Dermis microvascular lymphatic vessel endothelial cell (primary cell): ENCODE measurements around the gene HAUS3. TPM values are rescaled to one million over a fixed set of nuclear protein-coding genes. Genes with fewer than 3 reads are reported as not detected.

ENCODE experiments used
- DNase-seq, 2 donors: peaks; one replicate each; pipeline versions ENCODE4 v3.0.0 to v3.0.0-alpha.2; 2010; ENCODE audit warnings: low read depth in 2 of 2
- total RNA-seq: library from RNA; depleted of rRNA; stranded (reverse); fragments of >200 nt; gene quantifications from 2 replicates; pipeline ENCODE4 v1.2.1, GENCODE V29; 2014

Gene HAUS3
- total RNA-seq = 5.8 and 7.0 TPM in 2 replicates

GRCh38 chr4:2241410-2242353, at the start of gene HAUS3, which contains the start of gene POLN:
Gene HAUS3 (minus strand): TSS chr4:2242121. CDS start chr4:2240946, 1,175 bp downstream.
Gene POLN (minus strand): TSS chr4:2242121. CDS start chr4:2229231, 12,890 bp downstream.
- peak; percentile 94 to 98 for DNase-seq

DNA sequence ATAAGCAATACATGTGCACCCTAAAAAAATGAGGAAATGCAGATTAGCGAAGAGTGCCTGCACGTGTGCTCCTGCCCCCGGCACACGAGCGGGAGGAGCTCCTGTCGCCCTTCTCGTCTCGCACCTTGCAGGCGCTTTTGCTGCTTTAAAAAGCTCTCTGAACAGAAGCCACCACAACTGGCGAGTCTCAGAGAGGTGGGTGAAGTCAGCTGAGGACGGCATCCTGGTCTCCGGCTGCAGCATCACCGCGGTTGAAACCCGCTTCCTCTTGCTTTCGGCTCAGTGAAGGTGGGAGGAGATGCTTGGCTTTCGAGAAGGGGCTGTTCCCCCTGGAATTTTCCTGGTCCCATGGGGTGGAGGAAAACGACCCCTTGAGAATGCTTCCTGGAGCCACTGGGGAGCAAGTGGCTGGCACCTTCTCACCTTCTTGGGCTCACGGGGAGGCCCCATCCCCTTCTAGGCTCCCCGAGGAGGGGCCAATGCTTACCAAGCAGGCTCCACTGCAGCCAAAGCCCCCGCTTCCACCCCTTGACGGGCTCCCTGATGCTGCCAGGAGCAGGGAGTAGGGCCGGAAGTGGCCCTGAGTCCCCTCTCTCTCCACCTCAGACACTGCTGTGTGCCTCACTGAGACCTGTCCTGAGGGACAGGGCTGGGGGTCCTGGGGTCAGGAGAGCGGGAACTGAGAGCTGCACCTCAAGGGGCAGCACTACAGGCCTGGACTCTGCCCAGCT, 49.2 kb upstream of the HAUS3 start:
- DNase-seq = no peak

DNA sequence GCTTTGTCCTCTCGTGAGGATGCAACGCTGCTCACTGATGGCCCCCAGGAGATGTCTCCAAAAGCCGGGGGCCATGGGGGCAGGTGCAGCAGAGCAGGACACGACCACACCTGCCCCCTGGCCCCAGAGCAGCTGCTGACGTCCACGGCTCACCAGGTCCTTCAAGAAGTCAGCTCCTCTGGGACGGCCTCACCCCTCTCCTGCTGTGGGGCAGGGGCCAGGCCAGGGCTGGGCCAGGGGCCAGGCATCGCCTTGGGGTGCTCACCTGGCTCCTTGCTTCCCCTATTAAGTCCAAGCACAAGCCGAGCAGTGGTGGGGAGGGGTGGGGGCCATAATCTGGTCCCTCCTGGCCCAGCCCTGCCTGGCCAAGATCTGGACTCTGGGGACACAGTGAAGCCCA, 48.6 kb upstream of the HAUS3 start:
- no peak for DNase-seq

DNA sequence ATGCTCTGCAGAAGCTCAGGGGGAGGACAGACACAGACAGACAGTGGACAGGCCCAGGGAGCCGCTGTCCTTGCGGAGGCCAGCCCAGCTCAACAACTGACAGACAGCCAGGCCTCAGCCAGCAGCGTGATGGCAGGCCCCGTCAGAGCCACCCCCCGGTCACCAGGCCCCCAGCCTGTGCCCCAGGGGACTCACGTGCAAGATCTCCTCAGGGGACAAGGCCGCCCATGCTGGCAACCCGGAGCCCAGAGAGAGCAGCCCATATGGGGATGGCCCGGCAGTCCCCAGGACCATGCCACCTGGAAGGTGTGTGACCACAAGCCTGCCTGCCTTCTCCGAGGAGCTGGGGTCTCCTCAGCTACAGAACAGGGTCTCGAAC, 48.0 kb upstream of the HAUS3 start:
- DNase-seq = no peak

DNA sequence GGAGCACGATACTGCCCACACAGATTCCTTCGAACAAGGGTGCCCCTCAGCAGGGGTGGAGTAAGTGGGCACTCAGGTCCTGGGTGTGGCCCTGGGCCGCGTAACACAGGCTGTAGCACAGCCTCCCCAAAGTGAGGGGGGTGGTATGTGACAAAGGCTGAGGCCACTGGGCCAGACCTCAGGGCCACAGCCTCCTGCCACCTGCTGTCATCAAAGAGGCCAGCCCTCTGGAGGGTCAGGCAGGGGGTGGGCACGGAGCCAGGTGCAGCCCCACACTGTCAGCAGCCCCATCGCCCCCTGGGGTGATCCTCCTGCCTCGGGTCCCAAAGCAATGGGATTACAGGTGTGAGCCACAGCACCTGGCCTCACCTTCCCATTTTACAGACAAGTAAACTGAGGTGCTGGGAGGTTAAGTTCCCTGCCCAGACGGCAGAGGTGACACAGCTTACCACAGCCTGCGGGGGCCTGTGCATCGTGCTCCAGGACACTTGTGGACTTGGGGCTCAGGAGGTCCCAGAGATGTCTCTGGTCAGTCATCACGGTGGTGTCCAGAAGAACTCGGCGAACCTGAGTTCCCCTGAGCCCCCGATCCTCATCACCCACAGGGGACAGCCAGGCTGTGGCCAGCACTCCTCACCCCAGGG, 47.5 kb upstream of the HAUS3 start:
- no peak for DNase-seq

GRCh38 chr4:2288051-2288541, 46.2 kb upstream of the HAUS3 start:
- no peak for DNase-seq

DNA sequence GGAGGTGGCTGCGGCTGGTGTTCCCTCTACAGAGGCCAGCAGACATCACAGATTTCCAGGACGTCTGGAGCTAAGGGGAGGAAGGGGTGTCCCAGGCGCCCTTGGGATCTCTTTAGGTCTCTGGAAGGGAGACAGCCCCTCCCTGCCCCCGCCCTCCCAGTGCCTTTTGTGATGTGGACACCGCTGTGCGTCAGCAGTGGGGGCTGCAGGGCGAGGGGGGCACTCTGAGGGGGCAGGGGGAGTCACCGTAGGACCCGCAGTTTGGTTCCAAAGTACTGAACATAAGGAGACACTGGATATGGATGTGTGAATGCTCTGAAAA, 45.6 kb upstream of the HAUS3 start:
- DNase-seq = no peak

GRCh38 chr4:2286904-2287593, 45.1 kb upstream of the HAUS3 start:
- no peak for DNase-seq

DNA sequence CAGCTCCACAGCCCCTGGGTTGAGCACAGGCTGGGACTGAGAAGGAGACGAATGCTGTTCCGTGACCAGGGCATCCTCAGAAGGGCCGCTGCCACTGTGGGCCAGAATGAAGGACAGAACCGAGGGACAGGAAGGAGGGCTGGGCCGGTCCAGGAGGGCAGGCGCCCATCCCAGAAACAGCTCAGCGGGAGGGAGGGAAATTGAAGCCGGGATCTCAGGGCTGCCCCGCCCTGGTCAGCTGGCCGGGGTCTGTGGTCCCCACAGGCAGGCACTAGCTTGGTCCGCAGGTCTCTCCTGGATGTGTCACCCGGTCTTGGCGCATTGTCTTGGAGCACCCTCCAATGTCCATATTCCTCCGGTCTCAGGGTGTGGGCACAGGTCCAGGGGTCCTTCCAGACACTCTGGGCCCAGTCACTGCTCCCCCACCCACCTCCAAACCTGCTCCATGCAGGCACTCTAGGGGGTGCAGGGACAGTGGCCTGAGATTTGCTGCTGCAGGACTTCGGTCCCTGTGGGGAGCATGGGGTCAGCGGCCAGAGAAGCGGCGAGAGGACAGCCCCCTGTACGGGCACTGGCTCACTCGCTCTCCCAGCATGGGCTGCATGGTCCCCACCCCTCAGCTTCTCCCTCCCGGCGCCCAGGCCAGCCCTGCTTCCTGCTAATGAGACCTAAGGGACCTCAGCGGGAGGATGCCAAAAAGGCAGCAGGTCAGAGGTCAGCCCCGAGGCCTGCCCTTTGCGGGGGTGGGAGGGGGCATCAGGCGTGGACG, 43.9 kb upstream of the HAUS3 start:
- DNase-seq = no peak

DNA sequence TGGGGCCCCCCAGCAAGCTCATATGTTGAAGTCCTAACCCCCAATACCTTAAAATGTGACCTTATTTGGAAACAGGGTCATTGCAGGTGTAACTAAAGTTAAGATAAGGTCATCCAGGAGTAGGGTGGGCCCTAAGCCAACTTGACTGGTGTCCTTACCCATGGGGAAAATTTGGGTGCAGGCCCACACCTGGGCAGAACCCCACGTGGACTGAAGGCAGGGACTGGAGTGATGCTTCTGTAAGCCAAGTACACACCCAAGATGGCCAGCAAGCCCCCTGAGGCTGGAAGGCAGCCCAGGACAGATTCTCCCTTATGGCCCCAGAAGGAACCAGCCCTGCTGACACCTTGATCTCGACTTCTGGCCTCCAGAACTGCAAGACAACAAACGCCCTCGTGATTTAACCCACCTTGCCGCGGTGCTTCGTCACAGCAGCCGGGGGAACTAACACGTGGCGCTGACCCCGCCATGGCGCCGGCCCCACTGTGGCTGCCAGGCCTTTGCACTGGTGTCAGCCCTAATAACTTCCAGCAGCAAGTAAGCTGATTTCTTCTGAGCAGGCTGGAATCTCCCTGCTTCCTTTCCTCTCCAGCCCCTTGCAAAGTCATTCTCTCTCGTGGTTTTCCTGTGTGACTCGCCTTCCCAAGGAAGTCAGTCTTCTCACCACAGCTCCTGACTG, 43.2 kb upstream of the HAUS3 start:
- peak in 1 of 2 donors; percentile 40 for DNase-seq

- DNase-seq = no peak
These were observed 42.4 kb upstream of the HAUS3 start for GRCh38 chr4:2284161-2284933.

DNA sequence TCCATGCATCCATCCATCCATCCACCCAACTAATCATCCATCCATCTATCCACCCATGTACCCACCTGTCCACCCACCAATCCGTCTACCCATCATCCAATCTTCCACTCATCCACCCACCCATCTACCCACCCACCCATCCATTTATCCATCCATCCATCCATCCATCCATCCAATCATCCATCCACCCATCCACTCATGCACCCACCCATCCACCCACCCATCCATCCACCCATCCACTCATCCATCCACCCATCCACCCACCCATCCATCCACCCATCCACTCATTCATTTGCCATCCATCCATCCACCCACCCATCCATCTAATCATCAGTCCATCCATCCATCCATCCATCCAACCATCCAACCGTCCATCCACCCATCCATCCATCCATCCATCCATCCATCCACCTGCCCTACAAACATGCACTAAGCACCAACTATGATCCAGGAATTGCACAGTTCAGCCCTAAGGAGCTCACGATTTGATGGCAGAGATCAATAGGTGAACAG, 41.3 kb upstream of the HAUS3 start:
- no peak for DNase-seq

DNA sequence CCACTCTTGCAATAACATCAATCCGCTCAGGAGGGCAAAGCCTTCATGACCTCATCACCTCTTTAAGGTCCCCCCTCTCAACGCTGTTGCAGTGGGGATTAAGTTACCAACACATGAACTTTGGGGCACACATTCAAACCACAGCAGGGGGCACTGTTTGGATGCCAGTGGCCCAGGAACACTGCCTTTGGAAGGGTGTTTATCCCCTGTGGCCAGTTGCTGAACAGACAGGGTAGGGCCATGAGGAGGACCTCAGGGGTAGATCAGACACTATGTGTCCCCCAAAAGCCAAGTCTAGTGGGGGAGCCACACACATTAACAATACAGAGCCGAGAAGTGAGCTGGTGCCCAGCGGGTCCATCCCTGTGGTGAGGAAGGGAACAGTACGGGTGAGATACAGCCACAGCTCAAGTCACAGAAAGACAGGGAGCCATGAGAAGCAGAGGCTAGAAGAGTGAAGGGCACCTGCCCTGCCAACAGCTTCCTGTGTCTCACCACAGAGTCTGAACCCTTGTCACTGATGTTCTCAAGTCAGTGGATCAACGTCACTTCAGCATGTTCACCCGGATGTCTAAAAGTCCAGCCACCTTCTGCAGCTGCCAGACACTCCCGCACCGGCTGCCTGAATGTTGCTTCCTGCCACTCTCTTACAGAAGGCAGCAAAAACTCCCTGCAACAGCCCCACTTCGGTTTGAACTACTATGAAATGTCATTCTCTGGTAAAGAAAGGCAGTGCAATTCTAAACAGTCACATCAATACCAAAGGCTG, 39.8 kb upstream of the HAUS3 start:
- DNase-seq = peak in 1 of 2 donors; percentile 28

GRCh38 chr4:2280531-2281300, 38.8 kb upstream of the HAUS3 start:
- DNase-seq = no peak

GRCh38 chr4:2277956-2278355, 36.0 kb upstream of the HAUS3 start:
- DNase-seq = no peak

DNA sequence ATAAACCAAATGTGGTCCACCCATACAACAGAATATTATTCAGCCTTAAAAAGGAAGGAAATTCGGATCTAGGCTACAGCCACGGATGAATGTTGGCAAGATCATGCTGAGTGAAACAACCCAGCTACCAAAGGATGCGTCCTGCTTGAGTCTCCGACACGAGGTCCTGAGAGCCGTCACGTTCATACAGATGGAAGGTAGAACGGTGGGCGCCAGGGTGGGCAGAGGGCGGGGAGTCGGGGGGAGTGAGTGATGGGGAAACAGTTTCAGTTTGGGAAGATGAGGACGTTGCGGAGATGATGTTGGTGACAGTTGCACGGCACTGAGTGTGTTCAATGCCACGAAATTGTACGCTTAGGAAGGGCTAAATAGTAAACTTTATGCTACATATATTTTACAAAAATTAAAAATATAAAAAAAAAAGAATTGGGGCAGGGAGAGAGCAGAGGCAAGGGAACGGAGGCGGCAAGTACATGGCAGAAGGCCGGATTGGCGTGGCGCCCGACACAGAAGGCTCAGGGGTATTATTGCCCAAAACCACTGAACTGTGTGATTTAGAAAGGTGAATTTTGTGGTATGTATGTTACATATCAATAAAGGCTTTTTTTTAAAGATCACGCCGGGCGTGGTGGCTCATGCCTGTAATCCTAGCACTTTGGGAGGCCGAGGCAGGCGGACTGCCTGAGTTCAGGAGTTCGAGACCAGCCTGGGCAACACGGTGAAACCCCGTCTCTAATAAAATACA, 34.8 kb upstream of the HAUS3 start:
- no peak for DNase-seq
